ENCODE results near the gene GALNT17.

- TF ChIP-seq POLR2A (IDR thresholded peaks at IDR 0.05) (no peak), CTCF (IDR thresholded peaks at IDR 0.05) (no peak)
Measured at GRCh38 chr7:71132377-71133231, 660 bp downstream of the GALNT17 start.

Measured in breast epithelium (tissue), 3 donors.